Stimulated activated CD4-positive, alpha-beta T cell treated with anti-CD3 and anti-CD28 coated beads, Interleukin-4, amount 100 ng/mL, for 4 hours (primary cell): ENCODE results near the gene STARD9.
"Not testable (repeated sequence)": the region's sequence is repeated elsewhere in the genome, so short reads cannot be mapped to it uniquely, and the experiment has no call there.

Experiments
- DNase-seq, 2 experiments: peaks; one replicate each; pipeline ENCODE4 v3.0.0-alpha.2; 2020

Gene STARD9

GRCh38 chr15:42591238-42591934 lies 16.0 kb downstream of the STARD9 start:
- no peak for DNase-seq

DNA sequence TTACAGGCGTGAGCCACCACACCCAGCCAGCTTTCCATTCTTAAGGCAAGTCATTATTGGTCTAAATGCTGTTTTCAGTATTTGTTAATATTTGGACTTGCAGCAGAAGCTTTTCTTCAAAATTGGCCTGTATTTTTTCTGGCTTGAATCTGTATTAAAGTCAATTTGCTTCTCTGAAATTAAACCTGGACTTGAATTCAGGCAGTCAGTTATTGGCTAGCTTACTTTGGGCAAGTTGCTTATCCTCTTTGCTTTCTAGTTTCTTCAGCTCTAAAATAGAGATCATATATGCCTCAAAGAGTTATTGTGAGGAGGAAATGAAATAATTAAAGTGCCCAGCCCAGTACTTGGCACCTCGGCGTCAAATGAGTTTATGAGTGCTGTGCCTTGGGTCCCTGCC lies 17.3 kb downstream of the STARD9 start:
- no peak for DNase-seq

GRCh38 chr15:42593143-42593542 lies 17.7 kb downstream of the STARD9 start:
- DNase-seq: no peak

DNA sequence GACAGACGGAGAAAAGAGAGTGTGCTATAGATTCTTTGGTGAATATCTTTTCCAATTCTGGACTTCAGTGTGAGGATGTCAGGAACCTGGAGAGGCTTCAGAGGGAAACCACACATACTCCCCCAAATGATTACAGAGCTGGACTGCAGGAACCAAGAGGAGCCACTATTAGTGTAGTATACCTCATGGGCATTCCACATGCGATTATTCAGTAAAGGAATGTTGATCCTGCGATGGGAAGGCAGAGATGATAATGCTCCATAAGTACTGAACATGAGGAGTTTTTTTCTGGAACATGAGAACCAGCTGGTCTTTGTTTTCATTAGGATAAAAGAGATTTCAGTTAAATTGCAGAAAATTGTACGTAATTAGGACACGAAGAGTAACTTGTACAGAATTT lies 18.7 kb downstream of the STARD9 start:
- DNase-seq: no peak

DNA sequence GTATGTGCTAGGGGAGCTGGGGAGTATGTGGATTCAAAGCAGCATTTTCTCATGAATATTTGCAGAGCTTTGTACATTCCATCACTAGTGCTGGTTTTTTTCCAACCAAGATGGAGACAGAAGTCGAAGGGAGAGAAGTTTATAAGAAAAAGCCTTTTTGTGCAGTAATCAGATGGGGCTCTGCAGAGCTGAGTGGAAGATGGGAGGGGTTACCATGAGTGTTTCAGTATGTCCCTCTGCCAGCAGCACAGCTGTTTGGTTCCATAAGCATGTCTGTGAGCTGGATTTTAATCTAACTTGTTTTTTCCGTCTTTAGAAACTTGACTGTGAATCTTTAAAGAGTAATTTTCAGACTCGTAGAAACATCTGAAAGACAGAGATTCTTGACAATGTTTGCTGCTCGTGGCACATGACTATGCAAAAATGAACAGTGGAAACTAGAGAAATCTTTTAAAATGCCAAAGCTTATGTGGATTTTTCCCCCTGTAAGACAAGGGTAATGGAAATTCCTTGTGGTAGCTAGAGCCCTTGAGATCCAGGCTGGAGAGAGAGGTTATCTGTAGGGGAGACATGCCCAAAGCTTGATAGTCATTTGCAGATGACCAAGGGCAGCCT lies 20.3 kb downstream of the STARD9 start:
- no peak for DNase-seq

DNA sequence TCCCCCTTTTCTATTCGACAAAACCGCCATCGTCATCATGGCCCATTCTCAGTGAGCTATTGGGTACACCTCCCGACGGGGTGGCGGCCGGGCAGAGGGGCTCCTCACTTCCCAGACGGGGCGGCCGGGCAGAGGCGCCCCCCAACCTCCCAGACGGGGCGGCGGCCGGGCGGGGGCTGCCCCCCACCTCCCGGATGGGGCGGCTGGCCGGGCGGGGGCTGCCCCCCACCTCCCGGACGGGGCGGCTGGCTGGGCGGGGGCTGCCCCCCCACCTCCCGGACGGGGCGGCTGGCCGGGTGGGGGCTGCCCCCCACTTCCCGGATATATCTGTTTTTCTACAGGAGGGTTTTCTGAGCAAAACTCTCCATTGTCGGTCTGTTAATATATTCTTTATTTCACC lies 25.9 kb downstream of the STARD9 start:
- DNase-seq: not testable (repeated sequence)

- no peak for DNase-seq
Measured at GRCh38 chr15:42602501-42602900, 27.1 kb downstream of the STARD9 start.

DNA sequence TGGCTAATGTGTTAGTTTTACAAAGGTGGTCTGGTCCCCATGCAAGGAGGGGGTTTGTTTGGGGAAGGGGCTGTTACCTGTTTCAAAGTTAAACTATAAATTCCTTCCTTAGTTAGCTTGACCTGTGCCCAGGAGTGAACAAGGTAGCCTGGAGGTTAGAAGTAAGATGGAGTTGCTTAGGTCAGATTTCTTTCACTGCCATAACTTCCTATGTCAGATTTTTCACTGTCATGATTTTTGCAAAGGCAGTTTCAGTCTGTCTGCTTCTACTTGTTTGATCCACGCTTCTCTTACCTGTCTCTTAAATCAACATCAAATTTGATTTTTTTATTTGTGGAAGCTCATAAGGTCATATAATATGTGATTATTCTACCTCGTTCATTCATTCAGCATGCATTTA lies 28.6 kb downstream of the STARD9 start:
- no peak for DNase-seq

GRCh38 chr15:42604894-42605744 lies 29.7 kb downstream of the STARD9 start:
- no peak for DNase-seq

DNA sequence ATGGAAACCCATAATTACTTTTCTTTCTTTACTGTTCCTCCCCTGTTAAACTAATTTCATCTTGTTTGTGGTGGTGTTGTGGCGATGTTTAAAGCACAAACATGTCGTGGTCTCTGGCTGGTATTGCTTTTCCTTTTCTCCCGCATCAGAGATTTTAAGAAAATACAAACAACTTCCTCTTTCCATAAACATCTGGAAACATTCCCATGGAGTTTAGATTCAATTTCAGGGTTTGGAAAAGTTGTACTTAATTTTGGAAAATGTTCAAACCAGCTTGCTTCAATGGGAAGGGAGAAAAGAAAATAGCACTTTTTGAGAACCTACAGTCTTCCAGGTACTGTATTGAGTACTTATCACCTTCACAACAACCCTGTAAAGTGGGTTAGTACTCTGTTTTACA lies 30.4 kb downstream of the STARD9 start:
- no peak for DNase-seq

DNA sequence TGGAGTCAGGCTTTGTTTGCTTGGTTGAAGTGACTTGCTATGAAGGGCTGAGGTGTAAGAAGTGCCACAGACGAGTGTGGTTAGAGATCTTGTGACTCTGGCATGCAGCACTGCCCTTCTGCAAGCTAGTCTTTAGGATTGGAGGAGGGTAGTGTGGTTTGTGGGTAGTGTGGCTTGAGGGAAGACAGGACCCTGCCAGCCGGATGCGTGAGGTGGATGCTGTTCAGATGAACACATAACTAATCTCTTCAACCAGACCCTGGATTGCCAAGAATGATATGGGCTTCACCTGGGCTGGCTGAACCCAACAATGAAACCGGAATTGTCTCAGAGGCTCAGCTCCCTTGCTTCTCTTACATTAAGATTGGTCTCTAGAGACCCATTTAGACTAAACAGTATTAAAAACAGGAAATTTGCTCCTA lies 32.7 kb downstream of the STARD9 start:
- DNase-seq: peak in 1 of 2 experiments; percentile 14

GRCh38 chr15:42608752-42609488 lies 33.5 kb downstream of the STARD9 start:
- no peak for DNase-seq

DNA sequence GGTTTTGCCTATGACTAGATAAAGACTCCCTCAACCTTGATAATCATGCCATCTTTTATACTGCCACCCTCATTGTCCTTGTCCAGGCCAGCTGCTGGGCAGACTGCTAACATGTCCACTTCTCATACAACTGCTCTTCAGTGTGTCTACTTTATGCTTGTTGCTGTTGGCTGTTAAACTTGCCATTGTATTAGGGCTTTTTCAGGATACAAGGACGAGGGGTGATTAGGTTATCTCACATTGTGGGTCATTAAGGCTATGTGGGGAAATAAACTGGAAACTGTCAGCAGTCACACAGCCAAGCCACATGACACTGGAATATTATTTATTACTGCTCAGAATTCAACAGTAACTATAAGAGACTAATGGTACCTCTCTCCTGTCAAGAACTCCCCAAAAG lies 36.1 kb downstream of the STARD9 start:
- DNase-seq: no peak

GRCh38 chr15:42612367-42612912 lies 37.0 kb downstream of the STARD9 start:
- no peak for DNase-seq

- DNase-seq: no peak
Measured at GRCh38 chr15:42616107-42616506, 40.7 kb downstream of the STARD9 start.

DNA sequence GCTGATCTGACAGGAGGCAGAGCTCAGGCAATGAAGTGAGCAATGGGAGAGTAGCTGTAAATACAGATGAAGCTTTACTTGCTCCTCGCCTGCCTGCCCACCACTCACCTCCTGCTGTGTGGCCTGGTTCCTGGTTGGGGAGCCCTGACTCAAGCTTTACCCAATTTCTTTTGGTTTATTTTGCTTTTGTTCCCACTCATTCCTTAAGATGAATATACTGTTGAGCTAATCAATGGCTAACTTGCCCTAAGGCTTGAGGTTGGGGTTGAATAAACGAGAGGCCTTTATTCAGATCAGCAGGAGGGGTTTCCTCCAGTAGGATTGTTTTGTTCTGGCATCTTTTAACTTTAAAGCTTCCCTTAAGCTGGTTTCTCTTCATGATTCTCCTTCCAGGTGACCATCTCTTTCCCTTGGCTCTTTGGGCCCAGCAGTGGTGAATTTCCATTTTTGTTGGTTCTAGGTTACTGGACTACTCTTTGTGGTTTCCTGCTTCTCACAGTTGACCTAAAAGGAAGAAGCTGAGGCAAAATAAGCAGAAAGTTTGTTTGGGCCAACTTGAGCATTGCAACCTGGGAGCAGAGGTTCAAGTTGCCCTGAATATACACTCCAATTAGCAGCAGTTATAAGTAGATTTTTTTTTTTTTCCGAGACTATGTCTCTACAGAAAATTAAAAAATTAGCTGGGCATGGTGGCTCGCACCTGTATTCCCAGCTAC lies 44.4 kb downstream of the STARD9 start:
- no peak for DNase-seq

- DNase-seq: no peak
Measured at GRCh38 chr15:42621386-42621785, 46.0 kb downstream of the STARD9 start.

DNA sequence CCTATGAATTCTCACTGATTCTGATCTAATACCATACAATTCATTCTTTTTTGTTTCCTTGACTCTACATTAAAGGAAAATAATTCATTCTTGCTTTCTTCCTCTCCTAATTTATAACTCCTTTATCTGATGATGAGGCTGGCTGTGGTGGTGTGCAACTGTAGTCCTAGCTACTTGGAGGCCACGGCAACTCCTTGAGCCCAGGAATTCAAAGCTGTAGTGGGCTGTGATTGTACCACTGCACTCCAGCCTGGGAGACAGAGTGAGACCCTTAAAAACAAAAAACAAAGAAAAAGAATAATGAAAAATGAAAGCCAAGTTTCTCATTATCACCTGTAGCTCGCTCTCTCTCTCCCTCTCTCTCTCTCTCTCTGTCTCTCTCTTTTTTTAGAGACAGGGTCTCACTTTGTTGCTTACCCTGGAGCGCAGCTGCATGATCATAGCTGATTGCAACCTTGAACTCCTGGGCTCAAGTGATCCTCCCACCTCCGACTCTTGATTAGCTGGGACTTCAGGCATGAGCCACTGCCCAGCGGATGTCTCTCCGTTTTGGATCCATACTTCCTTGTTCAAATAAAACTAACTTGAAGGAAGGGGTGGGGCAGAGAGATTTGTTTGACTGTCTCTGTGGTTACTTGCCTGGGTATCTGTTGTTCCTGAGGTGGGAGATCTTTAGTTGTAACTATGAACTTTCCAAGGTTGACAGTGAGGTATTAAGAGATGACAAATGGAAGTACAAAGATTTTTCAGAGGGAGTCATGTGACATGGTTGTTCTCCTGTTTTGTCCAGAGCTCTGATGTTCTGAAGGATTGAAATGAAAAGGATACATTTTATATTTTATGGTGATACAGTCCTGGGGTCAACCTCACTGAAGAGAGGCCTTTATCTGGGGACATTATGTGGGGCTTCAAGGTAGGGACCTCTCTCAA lies 46.9 kb downstream of the STARD9 start:
- no peak for DNase-seq

DNA sequence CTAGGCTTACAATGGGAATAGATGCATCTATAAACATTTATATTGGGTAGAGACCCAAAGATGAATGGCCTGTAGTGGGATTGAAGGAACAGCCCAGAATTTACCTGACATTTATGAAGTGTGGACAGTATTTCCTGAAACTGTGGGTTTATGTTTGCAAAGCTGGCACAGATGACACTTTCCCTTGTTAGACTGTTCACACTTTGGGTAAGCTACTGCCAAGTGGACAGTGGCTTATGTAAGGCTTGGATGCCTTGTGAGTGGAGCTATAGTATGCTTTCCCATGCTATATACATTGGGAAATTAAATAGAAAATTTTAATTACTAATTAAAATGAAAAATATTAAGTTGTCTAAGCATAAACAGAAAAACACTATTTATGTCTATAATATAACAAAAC lies 48.5 kb downstream of the STARD9 start:
- no peak for DNase-seq

GRCh38 chr15:42627485-42627884 lies 52.1 kb downstream of the STARD9 start:
- DNase-seq: no peak

DNA sequence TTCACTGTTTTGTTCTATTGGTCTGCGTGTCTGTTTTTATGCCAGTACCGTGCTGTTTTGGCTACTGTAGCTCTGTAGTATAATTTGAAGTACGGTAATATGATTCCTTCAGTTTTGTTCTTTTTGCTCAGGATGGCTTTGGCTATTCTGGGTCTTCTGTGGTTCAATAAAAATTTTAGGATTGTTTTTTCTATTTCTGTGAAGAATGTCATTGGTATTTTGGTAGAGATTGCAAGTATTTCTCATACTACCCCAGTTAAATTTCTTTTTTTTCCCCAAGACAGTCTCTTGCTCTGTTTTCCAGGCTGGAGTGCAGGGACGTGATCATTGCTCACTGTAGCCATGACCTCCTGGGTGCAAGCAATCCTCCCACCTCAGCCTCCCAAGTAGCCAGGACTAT lies 53.4 kb downstream of the STARD9 start:
- no peak for DNase-seq
